Neuronal stem cell (in vitro differentiated cells): ENCODE data around the gene RAPGEF6.

Source experiments
- DNase-seq: peaks from one replicate; pipeline ENCODE4 v3.0.0-alpha.2; 2013; ENCODE audit warnings: low spot score
- H2AFZ ChIP-seq: one replicate; pipeline ENCODE4 v1.6.1; 2013; ENCODE audit warnings: mild to moderate bottlenecking, low read length, inconsistent platforms
- H2AK5ac ChIP-seq: 2 replicates; pipeline ENCODE4 v1.6.1; 2013; ENCODE audit warnings: low read depth, mild to moderate bottlenecking, inconsistent platforms, low read length, moderate library complexity, mixed read lengths
- H2BK120ac ChIP-seq: 2 replicates; pipeline ENCODE4 v1.6.1; 2013; ENCODE audit warnings: low read depth, mild to moderate bottlenecking, inconsistent platforms, low read length, moderate library complexity, mixed read lengths
- H2BK12ac ChIP-seq: one replicate; pipeline ENCODE4 v1.6.1; 2013; ENCODE audit warnings: low read length, inconsistent platforms
- H2BK15ac ChIP-seq: 2 replicates; pipeline ENCODE4 v1.6.1; 2013; ENCODE audit warnings: mild to moderate bottlenecking, low read length, inconsistent platforms, mixed read lengths
- H2BK5ac ChIP-seq: one replicate; pipeline ENCODE4 v1.6.1; 2013; ENCODE audit warnings: inconsistent platforms, mild to moderate bottlenecking, low read length, moderate library complexity
- H3K14ac ChIP-seq: one replicate; pipeline ENCODE4 v1.6.1; 2013; ENCODE audit warnings: low read length, inconsistent platforms
- H3K18ac ChIP-seq: 2 replicates; pipeline ENCODE4 v1.6.1; 2013; ENCODE audit warnings: low read length, inconsistent platforms
- H3K23ac ChIP-seq: 2 replicates; pipeline ENCODE4 v1.6.1; 2013; ENCODE audit warnings: low read depth, mild to moderate bottlenecking, mixed read lengths, low read length, inconsistent platforms; ENCODE audit not compliant: poor library complexity
- H3K27ac ChIP-seq: replicated peaks from 3 replicates; pipeline ENCODE4 v1.5.1; 2013; ENCODE audit warnings: low read length, inconsistent platforms
- H3K27me3 ChIP-seq, 3 experiments: 2 replicates each; pipeline ENCODE4 v1.6.1; 2013; ENCODE audit warnings: low read length in 3 of 3, mild to moderate bottlenecking in 2 of 3, inconsistent platforms in 1 of 3, low read depth in 1 of 3, mixed read lengths in 1 of 3, moderate library complexity in 1 of 3; ENCODE audit not compliant: control insufficient read depth in 3 of 3, insufficient read depth in 3 of 3
- H3K36me3 ChIP-seq, 2 donors: replicated peaks in 1 of 2; 2 replicates each; pipeline ENCODE4 v1.6.1; 2013; ENCODE audit warnings: low read length in 2 of 2; ENCODE audit not compliant: control insufficient read depth in 2 of 2, insufficient read depth in 2 of 2
- H3K4ac ChIP-seq: 2 replicates; pipeline ENCODE4 v1.6.1; 2013; ENCODE audit warnings: inconsistent platforms, mild to moderate bottlenecking, low read length, moderate library complexity
- H3K4me1 ChIP-seq, 2 donors: 1 replicate in 1 of 2; 2 replicates in 1 of 2; pipeline ENCODE4 v1.6.1; 2013; ENCODE audit warnings: low read length in 2 of 2, low read depth in 1 of 2; ENCODE audit not compliant: control insufficient read depth in 2 of 2, insufficient read depth in 1 of 2
- H3K4me2 ChIP-seq: one replicate; pipeline ENCODE4 v1.6.1; 2013; ENCODE audit warnings: mild to moderate bottlenecking, low read length, inconsistent platforms; ENCODE audit not compliant: insufficient read depth, poor library complexity, severe bottlenecking
- H3K4me3 ChIP-seq, 2 donors: 2 replicates each; pipeline ENCODE4 v1.5.1; 2013; ENCODE audit warnings: low read length in 2 of 2, mild to moderate bottlenecking in 2 of 2, inconsistent platforms in 1 of 2, moderate library complexity in 1 of 2
- H3K79me1 ChIP-seq: one replicate; pipeline ENCODE4 v1.6.1; 2013; ENCODE audit warnings: low read depth, mild to moderate bottlenecking, inconsistent platforms, low read length, moderate library complexity
- H3K9ac ChIP-seq: one replicate; pipeline ENCODE4 v1.6.1; 2013; ENCODE audit warnings: mild to moderate bottlenecking, low read depth, low read length, inconsistent platforms; ENCODE audit not compliant: poor library complexity
- H3K9me3 ChIP-seq, 2 donors: replicated peaks in 1 of 2; 2 replicates each; pipeline versions ENCODE3 to v1.6.1; 2013; ENCODE audit warnings: low read length in 2 of 2, mild to moderate bottlenecking in 2 of 2, inconsistent platforms in 1 of 2, low read depth in 1 of 2, mixed read lengths in 1 of 2, moderate library complexity in 1 of 2; ENCODE audit not compliant: control insufficient read depth in 2 of 2, insufficient read depth in 1 of 2
- H4K8ac ChIP-seq: one replicate; pipeline ENCODE4 v1.6.1; 2013; ENCODE audit warnings: low read depth, mild to moderate bottlenecking, inconsistent platforms, low read length, moderate library complexity
- H4K91ac ChIP-seq: one replicate; pipeline ENCODE4 v1.6.1; 2013; ENCODE audit warnings: low read length, low read depth, mild to moderate bottlenecking, inconsistent platforms; ENCODE audit not compliant: poor library complexity
- WGBS, 2 donors: extraction: QIAGEN DNeasy Blood & Tissue Kit; methylation state at CpG; one replicate each; pipeline ENCODE4 v1.1.7; 2013; ENCODE audit warnings: missing lambda C conversion rate in 2 of 2, mixed read lengths in 1 of 2; ENCODE audit not compliant: insufficient read length in 2 of 2, insufficient replicate concordance in 1 of 2; ENCODE audit errors: extremely low coverage in 2 of 2; 5-methylcytosine and 5-hydroxymethylcytosine counted together

RAPGEF6 gene

DNA sequence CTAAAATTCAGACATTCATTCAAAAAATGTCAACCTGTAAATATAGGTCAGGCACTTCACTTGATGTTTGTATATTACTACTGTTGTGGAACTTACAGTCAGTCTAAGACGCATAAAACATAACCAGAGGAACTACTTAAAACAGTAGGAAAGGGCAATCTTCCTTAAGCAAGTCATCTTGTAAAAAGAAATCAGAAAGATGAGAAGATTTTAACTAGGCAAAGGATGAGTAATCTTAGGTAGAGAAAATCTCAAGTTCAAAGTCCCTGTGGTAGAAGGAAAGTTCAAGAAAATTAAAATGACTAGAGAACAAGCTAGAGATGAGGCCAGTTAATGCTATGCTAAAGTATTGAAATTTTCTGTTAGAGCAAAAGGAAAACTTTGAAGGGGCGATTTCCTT, 152.4 kb downstream of the RAPGEF6 start:
- DNase-seq = no peak
- no peak overlapping the region for H3K4me3 ChIP-seq
- H3K4ac ChIP-seq = no peak overlapping the region
- WGBS, 2 donors = no CpG with 5 or more reads among the region's 2 CpGs
- no peak overlapping the region for H3K4me2 ChIP-seq
- H3K27me3 ChIP-seq = no peaks in the 10 kb centered on the region
- H3K9me3 ChIP-seq = no peaks in the 10 kb centered on the region
- H2AFZ ChIP-seq = no peak overlapping the region
- H2BK120ac ChIP-seq = no peak overlapping the region
- H3K23ac ChIP-seq = no peak overlapping the region
- H3K4me1 ChIP-seq = no peaks in the 10 kb centered on the region
- no peak overlapping the region for H3K14ac ChIP-seq
- H3K18ac ChIP-seq = no peak overlapping the region
- H2BK12ac ChIP-seq = no peak overlapping the region
- H3K27ac ChIP-seq = no peak overlapping the region
- H4K8ac ChIP-seq = no peak overlapping the region
- no peak overlapping the region for H2BK5ac ChIP-seq
- no peak overlapping the region for H2BK15ac ChIP-seq
- H4K91ac ChIP-seq = no peak overlapping the region
- H2AK5ac ChIP-seq = no peak overlapping the region
- no peak overlapping the region for H3K9ac ChIP-seq
- H3K36me3 ChIP-seq = peaks cover 2 to 53% of the 10 kb centered on the region in 2 donors
- no peaks in the 10 kb centered on the region for H3K79me1 ChIP-seq

GRCh38 chr5:131481569-131481968, 153.5 kb downstream of the RAPGEF6 start:
- Histone ChIP-seq H3K14ac (no peak overlapping the region), H3K9me3 (no peaks in the 10 kb centered on the region), H3K9ac (no peak overlapping the region), H2BK5ac (no peak overlapping the region), H3K27ac (no peak overlapping the region), H2BK120ac (no peak overlapping the region), H3K4me2 (no peak overlapping the region), H4K8ac (no peak overlapping the region), H2AFZ (no peak overlapping the region), H3K4ac (no peak overlapping the region), H3K18ac (no peak overlapping the region), H2BK15ac (no peak overlapping the region), H3K23ac (no peak overlapping the region), H3K27me3 (no peaks in the 10 kb centered on the region), H3K79me1 (no peaks in the 10 kb centered on the region), H2AK5ac (no peak overlapping the region), H3K36me3 (peaks cover 0 to 52% of the 10 kb centered on the region in 2 donors), H3K4me3 (no peak overlapping the region), H4K91ac (no peak overlapping the region), H3K4me1 (no peaks in the 10 kb centered on the region), H2BK12ac (no peak overlapping the region)
- DNase-seq = no peak
- no CpG with 5 or more reads among the region's 1 CpG for WGBS, 2 donors

DNA sequence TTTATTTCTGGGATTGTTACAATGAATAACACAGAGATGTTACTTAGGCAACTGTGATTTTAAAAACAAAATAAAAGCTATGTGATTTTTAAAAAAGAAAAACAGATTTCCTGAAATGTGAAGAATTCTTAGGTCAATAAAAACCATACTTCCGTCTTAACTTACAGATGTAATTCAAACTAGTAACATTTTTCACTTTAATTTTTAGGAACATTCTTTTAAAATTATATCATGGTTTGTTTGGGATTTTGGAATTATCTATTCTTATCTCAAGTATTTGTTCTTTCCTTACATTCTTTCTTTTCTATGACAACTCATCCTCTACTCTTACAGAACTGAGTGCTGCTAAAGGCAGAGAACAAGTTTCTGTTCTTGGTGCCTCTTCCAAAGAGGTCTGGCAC, 159.5 kb downstream of the RAPGEF6 start:
- no peak overlapping the region for H3K23ac ChIP-seq
- H2BK12ac ChIP-seq = no peak overlapping the region
- H3K9me3 ChIP-seq = no peaks in the 10 kb centered on the region
- H2AFZ ChIP-seq = no peak overlapping the region
- H3K4ac ChIP-seq = no peak overlapping the region
- no peak overlapping the region for H4K8ac ChIP-seq
- H3K4me3 ChIP-seq = no peak overlapping the region
- DNase-seq = no peak
- peaks cover 0 to 2% of the 10 kb centered on the region in 2 donors for H3K4me1 ChIP-seq
- H3K27me3 ChIP-seq = no peaks in the 10 kb centered on the region
- H2BK15ac ChIP-seq = no peak overlapping the region
- H4K91ac ChIP-seq = no peak overlapping the region
- H3K18ac ChIP-seq = no peak overlapping the region
- H3K27ac ChIP-seq = no peak overlapping the region
- H2BK5ac ChIP-seq = no peak overlapping the region
- WGBS, 2 donors = no CpG with 5 or more reads among the region's 1 CpG
- peaks cover 2 to 36% of the 10 kb centered on the region in 2 donors for H3K36me3 ChIP-seq
- no peak overlapping the region for H2AK5ac ChIP-seq
- no peak overlapping the region for H3K9ac ChIP-seq
- no peaks in the 10 kb centered on the region for H3K79me1 ChIP-seq
- no peak overlapping the region for H3K14ac ChIP-seq
- no peak overlapping the region for H3K4me2 ChIP-seq
- no peak overlapping the region for H2BK120ac ChIP-seq

- H2BK12ac ChIP-seq = no peak overlapping the region
- H3K23ac ChIP-seq = no peak overlapping the region
- no peak overlapping the region for H3K4me2 ChIP-seq
- no CpG with 5 or more reads among the region's 3 CpGs for WGBS, 2 donors
- no peak overlapping the region for H2BK120ac ChIP-seq
- H3K14ac ChIP-seq = no peak overlapping the region
- H3K27ac ChIP-seq = no peak overlapping the region
- peaks cover 2 to 30% of the 10 kb centered on the region in 2 donors for H3K36me3 ChIP-seq
- no peak overlapping the region for H3K4me3 ChIP-seq
- H2BK5ac ChIP-seq = no peak overlapping the region
- no peaks in the 10 kb centered on the region for H3K27me3 ChIP-seq
- no peak overlapping the region for H4K8ac ChIP-seq
- no peak overlapping the region for H2BK15ac ChIP-seq
- no peaks in the 10 kb centered on the region for H3K79me1 ChIP-seq
- H3K18ac ChIP-seq = no peak overlapping the region
- no peak for DNase-seq
- no peaks in the 10 kb centered on the region for H3K9me3 ChIP-seq
- no peak overlapping the region for H2AK5ac ChIP-seq
- H3K4ac ChIP-seq = no peak overlapping the region
- no peak overlapping the region for H4K91ac ChIP-seq
- H3K4me1 ChIP-seq = peaks cover 0 to 2% of the 10 kb centered on the region in 2 donors
- H2AFZ ChIP-seq = no peak overlapping the region
- no peak overlapping the region for H3K9ac ChIP-seq
Observed at GRCh38 chr5:131473731-131474130, 161.3 kb downstream of the RAPGEF6 start.
